Measurements from ENCODE around the gene WIPI1.

The WIPI1 gene

GRCh38 chr17:68453991-68454665 lies 3.2 kb downstream of the WIPI1 start:
- no peak overlapping the region for H3K4me2 ChIP-seq

GRCh38 chr17:68452724-68453290 lies 4.5 kb downstream of the WIPI1 start:
- TF ChIP-seq Cebpa-rat (IDR thresholded peaks at IDR 0.05) = no peak
- no peaks in the 10 kb centered on the region for H4K20me1 ChIP-seq
- H3K27ac ChIP-seq = 0 out of 2 replicates have a peak overlapping the region, but pooled peaks have one; percentile 26
- peak overlapping the region; percentile 40 for H3K4me2 ChIP-seq
- H3K4me1 ChIP-seq = peaks cover 71% of the 10 kb centered on the region
- 0 out of 2 replicates have a peak, but pooled peaks cover 5% of the 10 kb centered on the region for H3K27me3 ChIP-seq
- H3K9me3 ChIP-seq = peaks cover 7% of the 10 kb centered on the region; the same call in 1 of the 2 replicates
- H3K4me3 ChIP-seq = no peak overlapping the region
- no peaks in the 10 kb centered on the region for H3K36me3 ChIP-seq
- H3K9ac ChIP-seq = 0 out of 2 replicates have a peak overlapping the region, but pooled peaks have one; percentile 16

More at GRCh38 chr17:68453991-68454665, 3.2 kb downstream of the WIPI1 start:
- Histone ChIP-seq H3K4me3 (no peak overlapping the region), H3K9me3 (peaks cover 6% of the 10 kb centered on the region; the same call in 1 of the 2 replicates), H3K27me3 (0 out of 2 replicates have a peak, but pooled peaks cover 5% of the 10 kb centered on the region), H3K4me1 (peaks cover 76% of the 10 kb centered on the region), H3K9ac (no peak overlapping the region), H3K27ac (no peak overlapping the region), H3K36me3 (no peaks in the 10 kb centered on the region), H4K20me1 (no peaks in the 10 kb centered on the region)
- TF ChIP-seq Cebpa-rat (IDR thresholded peaks at IDR 0.05) = no peak

GRCh38 chr17:68451670-68452354 lies 5.5 kb downstream of the WIPI1 start:
- Histone ChIP-seq H3K36me3 (no peaks in the 10 kb centered on the region), H3K4me3 (no peak overlapping the region), H4K20me1 (no peaks in the 10 kb centered on the region), H3K27me3 (0 out of 2 replicates have a peak, but pooled peaks cover 5% of the 10 kb centered on the region), H3K27ac (no peak overlapping the region), H3K9ac (no peak overlapping the region), H3K4me2 (no peak overlapping the region), H3K4me1 (peaks cover 72% of the 10 kb centered on the region), H3K9me3 (peaks cover 7% of the 10 kb centered on the region; the same call in 1 of the 2 replicates)
- TF ChIP-seq Cebpa-rat (IDR thresholded peaks at IDR 0.05) = no peak

GRCh38 chr17:68450801-68451200 lies 6.5 kb downstream of the WIPI1 start:
- Histone ChIP-seq H3K36me3 (no peaks in the 10 kb centered on the region), H3K27me3 (no peaks in the 10 kb centered on the region), H3K4me1 (peaks cover 71% of the 10 kb centered on the region), H3K9ac (no peak overlapping the region), H3K4me3 (no peak overlapping the region), H3K4me2 (peak overlapping the region; percentile 62), H3K9me3 (peaks cover 7% of the 10 kb centered on the region; the same call in 1 of the 2 replicates), H3K27ac (no peak overlapping the region), H4K20me1 (no peaks in the 10 kb centered on the region)
- TF ChIP-seq Cebpa-rat (IDR thresholded peaks at IDR 0.05) = no peak

- H3K4me3 ChIP-seq = no peak overlapping the region
- H3K4me2 ChIP-seq = peak overlapping the region; percentile 62
- H3K9me3 ChIP-seq = peaks cover 7% of the 10 kb centered on the region; the same call in 1 of the 2 replicates
- H3K27ac ChIP-seq = no peak overlapping the region
- H3K9ac ChIP-seq = no peak overlapping the region
- peaks cover 67% of the 10 kb centered on the region for H3K4me1 ChIP-seq
- H4K20me1 ChIP-seq = no peaks in the 10 kb centered on the region
- TF ChIP-seq Cebpa-rat (IDR thresholded peaks at IDR 0.05) = no peak
- no peaks in the 10 kb centered on the region for H3K27me3 ChIP-seq
- no peaks in the 10 kb centered on the region for H3K36me3 ChIP-seq
Observed at GRCh38 chr17:68450391-68450790, 6.9 kb downstream of the WIPI1 start.

GRCh38 chr17:68449021-68449739 lies 8.1 kb downstream of the WIPI1 start:
- Histone ChIP-seq H3K36me3 (no peaks in the 10 kb centered on the region), H3K4me1 (peaks cover 55% of the 10 kb centered on the region), H3K9me3 (peaks cover 7% of the 10 kb centered on the region; the same call in 1 of the 2 replicates), H3K4me2 (no peak overlapping the region), H3K9ac (no peak overlapping the region), H3K4me3 (no peak overlapping the region), H4K20me1 (no peaks in the 10 kb centered on the region), H3K27ac (no peak overlapping the region), H3K27me3 (no peaks in the 10 kb centered on the region)
- no peak for TF ChIP-seq Cebpa-rat (IDR thresholded peaks at IDR 0.05)

GRCh38 chr17:68446626-68447041 lies 10.7 kb downstream of the WIPI1 start:
- Histone ChIP-seq H3K27ac (no peak overlapping the region), H3K4me1 (peaks cover 44% of the 10 kb centered on the region), H3K9me3 (peaks cover 7% of the 10 kb centered on the region; the same call in 1 of the 2 replicates), H4K20me1 (no peaks in the 10 kb centered on the region), H3K27me3 (no peaks in the 10 kb centered on the region), H3K36me3 (no peaks in the 10 kb centered on the region), H3K4me3 (no peak overlapping the region), H3K4me2 (peak overlapping the region; percentile 32; the same call in 1 of the 2 replicates), H3K9ac (no peak overlapping the region)
- no peak for TF ChIP-seq Cebpa-rat (IDR thresholded peaks at IDR 0.05)

- no peak for TF ChIP-seq Cebpa-rat (IDR thresholded peaks at IDR 0.05)
- no peak overlapping the region for H3K4me2 ChIP-seq
- no peaks in the 10 kb centered on the region for H3K27me3 ChIP-seq
- no peak overlapping the region for H3K4me3 ChIP-seq
- H4K20me1 ChIP-seq = no peaks in the 10 kb centered on the region
- no peak overlapping the region for H3K27ac ChIP-seq
- peaks cover 46% of the 10 kb centered on the region for H3K4me1 ChIP-seq
- no peaks in the 10 kb centered on the region for H3K36me3 ChIP-seq
- H3K9ac ChIP-seq = no peak overlapping the region
- H3K9me3 ChIP-seq = peaks cover 7% of the 10 kb centered on the region; the same call in 1 of the 2 replicates
Observed at GRCh38 chr17:68445671-68446070, 11.6 kb downstream of the WIPI1 start.

GRCh38 chr17:68443972-68444464 lies 13.3 kb downstream of the WIPI1 start:
- H3K4me2 ChIP-seq = no peak overlapping the region
- H3K4me1 ChIP-seq = peaks cover 50% of the 10 kb centered on the region
- no peak overlapping the region for H3K9ac ChIP-seq
- H3K9me3 ChIP-seq = no peaks in the 10 kb centered on the region
- no peaks in the 10 kb centered on the region for H4K20me1 ChIP-seq
- no peak for TF ChIP-seq Cebpa-rat (IDR thresholded peaks at IDR 0.05)
- H3K36me3 ChIP-seq = no peaks in the 10 kb centered on the region
- no peaks in the 10 kb centered on the region for H3K27me3 ChIP-seq
- H3K4me3 ChIP-seq = no peak overlapping the region
- no peak overlapping the region for H3K27ac ChIP-seq

Data from BLaER1 (cell line).